SKM-1 (cell line): ENCODE data around the gene HSD17B8.

ENCODE experiments used
- DNase-seq: peaks from one replicate; lab custom pipeline; 2025; ENCODE audit not compliant: unreplicated experiment; lab: John Stamatoyannopoulos, UW

The HSD17B8 gene

GRCh38 chr6:33204415-33205190 lies at the start of gene HSD17B8:
TSS of gene HSD17B8 (plus strand) at chr6:33204655. CDS start at chr6:33204669, 14 bp downstream.
- DNase-seq = peak; percentile 62

GRCh38 chr6:33156561-33156960 lies 47.9 kb upstream of the HSD17B8 start:
- DNase-seq = no peak

GRCh38 chr6:33156964-33157363 lies 47.5 kb upstream of the HSD17B8 start:
- no peak for DNase-seq

GRCh38 chr6:33160096-33160495 lies 44.4 kb upstream of the HSD17B8 start:
- no peak for DNase-seq

- no peak for DNase-seq
Observed at GRCh38 chr6:33160728-33161344, 43.6 kb upstream of the HSD17B8 start.

GRCh38 chr6:33161354-33162331 lies 42.8 kb upstream of the HSD17B8 start:
- DNase-seq = peak; percentile 65

- no peak for DNase-seq
Observed at GRCh38 chr6:33163540-33163939, 40.9 kb upstream of the HSD17B8 start.

- no peak for DNase-seq
Observed at GRCh38 chr6:33164176-33164575, 40.3 kb upstream of the HSD17B8 start.

- no peak for DNase-seq
Observed at GRCh38 chr6:33164665-33165373, 39.6 kb upstream of the HSD17B8 start.

GRCh38 chr6:33165581-33166258 lies 38.7 kb upstream of the HSD17B8 start:
- DNase-seq = no peak

GRCh38 chr6:33166363-33166762 lies 38.1 kb upstream of the HSD17B8 start:
- DNase-seq = no peak

- no peak for DNase-seq
Observed at GRCh38 chr6:33166811-33167210, 37.6 kb upstream of the HSD17B8 start.

- no peak for DNase-seq
Observed at GRCh38 chr6:33167374-33168283, 36.8 kb upstream of the HSD17B8 start.

- no peak for DNase-seq
Observed at GRCh38 chr6:33168284-33168601, 36.2 kb upstream of the HSD17B8 start.

- no peak for DNase-seq
Observed at GRCh38 chr6:33168639-33169038, 35.8 kb upstream of the HSD17B8 start.

- no peak for DNase-seq
Observed at GRCh38 chr6:33169291-33170175, 34.9 kb upstream of the HSD17B8 start.

- no peak for DNase-seq
Observed at GRCh38 chr6:33170176-33171015, 34.1 kb upstream of the HSD17B8 start.
